GM21825 (cell line): ENCODE data around the gene LGALS1.
"Not testable (repeated sequence)": the region's sequence is repeated elsewhere in the genome, so short reads cannot be mapped to it uniquely, and the experiment has no call there.

ENCODE experiments used
- ATAC-seq: cut with Tn5 transposase; IDR thresholded peaks from one replicate; pipeline ENCODE4 v1.9.1; 2021; ENCODE audit warnings: mild to moderate bottlenecking, moderate library complexity; ENCODE audit not compliant: unreplicated experiment

LGALS1 gene

GRCh38 chr22:37714634-37715033 is 39.2 kb downstream of the LGALS1 start:
- no peak for ATAC-seq

DNA sequence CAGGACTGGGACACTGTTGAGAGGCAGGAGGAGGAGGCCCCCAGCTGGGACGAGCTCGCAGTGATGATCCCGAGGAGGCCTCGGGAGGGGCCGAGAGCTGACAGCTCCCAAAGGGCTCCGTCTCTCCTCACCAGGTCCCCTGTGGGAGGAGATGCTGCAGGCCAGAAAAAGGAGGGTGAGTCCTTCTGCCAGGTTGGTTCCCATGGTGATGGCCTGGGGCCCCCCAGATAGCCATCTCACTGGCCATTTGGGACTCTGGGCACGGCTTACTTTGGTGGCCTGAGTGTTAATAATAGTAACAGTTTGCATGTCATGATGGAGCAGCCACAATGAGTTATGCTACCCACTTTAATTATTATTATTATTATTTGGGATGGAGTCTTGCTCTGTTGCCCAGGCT is 40.3 kb downstream of the LGALS1 start:
- no peak for ATAC-seq

DNA sequence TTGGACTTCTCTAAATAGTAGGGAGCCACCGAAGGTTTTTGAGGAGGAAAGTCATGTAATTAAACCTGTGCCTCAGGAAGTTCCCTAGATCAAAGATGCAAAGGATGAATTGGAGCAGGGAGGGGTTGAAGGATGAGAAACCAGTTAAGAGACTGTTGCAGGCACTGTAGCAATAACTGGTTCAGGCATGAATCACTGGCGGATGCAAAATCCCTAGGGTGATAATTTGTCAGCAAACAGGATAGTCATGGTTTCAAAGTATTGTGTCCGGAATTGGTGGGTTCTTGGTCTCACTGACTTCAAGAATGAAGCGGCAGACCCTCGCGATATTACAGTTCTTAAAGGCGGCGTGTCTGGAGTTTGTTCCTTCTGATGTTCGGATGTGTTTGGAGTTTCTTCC is 41.3 kb downstream of the LGALS1 start:
- no peak for ATAC-seq

GRCh38 chr22:37717235-37717634 is 41.8 kb downstream of the LGALS1 start:
- ATAC-seq: not testable (repeated sequence)

DNA sequence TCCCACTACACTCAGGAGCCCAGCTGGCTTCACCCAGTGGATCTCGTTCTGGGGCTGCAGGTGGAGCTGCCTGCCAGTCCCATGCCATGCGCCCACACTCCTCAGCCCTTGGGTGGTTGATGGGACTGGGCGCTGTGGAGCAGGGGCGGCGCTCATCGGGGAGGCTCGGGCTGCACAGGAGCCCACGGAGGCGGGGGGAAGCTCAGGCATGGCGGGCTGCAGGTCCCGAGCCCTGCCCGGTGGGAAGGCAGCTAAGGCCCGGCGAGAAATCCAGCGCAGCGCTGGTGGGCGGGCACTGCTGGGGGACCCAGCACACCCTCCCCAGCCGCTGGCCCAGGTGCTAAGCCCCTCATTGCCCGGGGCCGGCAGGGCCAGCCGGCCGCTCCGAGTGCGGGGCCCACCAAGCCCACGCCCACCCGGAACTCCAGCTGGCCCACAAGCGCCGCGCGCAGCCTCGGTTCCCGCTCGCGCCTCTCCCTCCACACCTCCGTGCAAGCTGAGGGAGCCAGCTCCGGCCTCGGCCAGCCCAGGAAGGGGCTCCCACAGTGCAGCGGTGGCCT is 42.4 kb downstream of the LGALS1 start:
- not testable (repeated sequence) for ATAC-seq

- no peak for ATAC-seq
Measured at GRCh38 chr22:37725551-37726240, 50.3 kb downstream of the LGALS1 start.

- no peak for ATAC-seq
Measured at GRCh38 chr22:37726241-37726887, 50.9 kb downstream of the LGALS1 start.

GRCh38 chr22:37728620-37729019 is 53.2 kb downstream of the LGALS1 start:
- no peak for ATAC-seq
